K562 (cell line): Measurements from ENCODE around the gene DDRGK1. TPM values are rescaled to one million over a fixed set of nuclear protein-coding genes. Genes with fewer than 3 reads are reported as not detected.

ENCODE experiments used
- ATF1 ChIP-seq, 2 experiments: fragments of 450-650 bp in 1 of 2; IDR thresholded peaks; 2 replicates each; pipeline ENCODE4 v1.6.1; 2016; ENCODE audit warnings: missing compliant biosample characterization in 1 of 2, missing genetic modification characterization in 1 of 2
- GABPB2 ChIP-seq: fragments of 250-450 bp; sonication (Bioruptor Pico); conservative IDR thresholded peaks from 2 replicates; pipeline ENCODE4 v1.5.1; 2021; ENCODE audit warnings: mild to moderate bottlenecking
- HNRNPLL ChIP-seq: fragments of 200-400 bp; formaldehyde crosslinking; IDR thresholded peaks from 2 replicates; pipeline ENCODE4 v1.6.1; 2017; ENCODE audit warnings: low read length, low read depth, mild to moderate bottlenecking; ENCODE audit not compliant: poor library complexity, severe bottlenecking
- ZBTB5 ChIP-seq: fragments of 450-650 bp; IDR thresholded peaks from 2 replicates; pipeline ENCODE4 v1.6.1; 2017; ENCODE audit warnings: antibody characterized with exemption
- ZC3H11A ChIP-seq: IDR thresholded peaks from 2 replicates; pipeline ENCODE4 v1.6.1; 2012; ENCODE audit warnings: low read depth, low read length, improper control_type of control experiment
- ZNF121 ChIP-seq: sonication (generic); formaldehyde crosslinking; conservative IDR thresholded peaks from 2 replicates; pipeline ENCODE4 v1.8.0; 2022; ENCODE audit warnings: missing genetic modification reagents
- polyA plus RNA-seq, 8 experiments: library from polyadenylated mRNA; depleted of rRNA in 4 of 8; stranded (reverse) in 5 of 8; unstranded in 3 of 8; fragments of >200 nt; fragmentation: Nextera tagmentation in 2 of 8; fragmentation: Illumina TruSeq in 1 of 8; extraction: Ambion mirVana in 2 of 8; extraction: Trizol in 1 of 8; gene quantifications; 2 replicates each; pipeline versions ENCODE4 v1.2.1 to v1.2.3, GENCODE V29; 2011 to 2014; ENCODE audit warnings: inconsistent platforms in 1 of 8, missing spikeins in 1 of 8
- total RNA-seq, 7 experiments: library from RNA; depleted of rRNA in 6 of 7; stranded (reverse); fragments of >200 nt in 6 of 7; fragmentation: Illumina TruSeq in 2 of 7; extraction: Trizol in 2 of 7; gene quantifications; 2 replicates each; pipeline versions ENCODE4 v1.2.1 to v1.2.3, GENCODE V29; 2011 to 2021; ENCODE audit warnings: low replicate concordance in 1 of 7
- TF ChIP-seq, protein P1 (sequence below): fragments of 450-650 bp; formaldehyde crosslinking; IDR thresholded peaks from 2 replicates; pipeline ENCODE4 v1.4.0; 2020; ENCODE audit warnings: mild to moderate bottlenecking, moderate library complexity

Gene DDRGK1
- total and polyA plus RNA-seq, 9 of the 15 experiments (the other 6 are each of a cell fraction or from before 2014, with no cell fraction given), result 2.3 to 54.4 (median 29.1) TPM

DNA sequence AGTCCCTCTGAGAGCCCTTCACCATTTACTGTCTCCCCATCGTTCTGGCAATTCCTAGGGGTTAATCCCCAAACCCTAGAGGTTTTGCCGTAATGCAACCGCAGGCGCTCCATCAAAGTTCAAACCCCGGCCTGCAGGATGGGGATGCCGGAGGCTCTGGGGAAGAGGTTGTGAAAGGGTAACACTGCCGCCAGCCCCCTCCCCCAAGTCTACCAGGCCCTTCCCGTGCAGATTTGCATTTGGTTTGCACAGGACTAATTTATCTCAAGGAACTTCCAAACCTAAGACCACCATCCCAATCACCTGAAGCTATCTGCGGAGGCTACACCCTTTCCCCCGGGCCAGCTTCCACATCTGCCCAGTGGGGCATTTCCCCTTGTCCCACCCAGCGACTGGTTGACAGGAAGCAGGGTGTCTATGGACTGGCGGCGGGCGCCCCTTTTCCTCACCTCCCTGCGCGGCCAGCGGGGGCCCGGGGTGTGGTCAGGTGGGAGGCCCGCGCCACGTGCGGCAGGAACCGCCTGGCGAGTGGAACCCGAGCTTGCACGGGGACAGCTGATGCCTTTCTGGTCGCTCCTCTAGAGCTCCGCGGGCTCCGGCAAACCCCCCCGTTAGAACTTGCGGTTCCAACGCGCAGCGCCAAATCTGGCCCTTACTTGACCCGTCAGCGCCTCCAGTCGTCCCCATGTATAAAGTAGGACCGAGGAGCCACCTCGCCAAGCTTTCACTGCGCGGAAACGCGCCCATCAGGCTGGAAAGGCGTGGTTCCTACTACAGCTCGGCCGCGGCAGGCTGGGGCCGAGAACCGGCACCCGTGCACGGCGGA is 43.9 kb upstream of the DDRGK1 start (continued):
- TF ChIP-seq ZBTB5 (no peak), GABPB2 (CRISPR knock-in tag) (no peak), ZC3H11A (no peak), ZNF121 (CRISPR knock-in tag) (no peak), HNRNPLL (no peak), ATF1 (CRISPR knock-in tag; IDR thresholded peaks at IDR 0.05) (no peak), ATF1 (tag; IDR thresholded peaks at IDR 0.05) (no peak)
- TF ChIP-seq, protein P1, sequence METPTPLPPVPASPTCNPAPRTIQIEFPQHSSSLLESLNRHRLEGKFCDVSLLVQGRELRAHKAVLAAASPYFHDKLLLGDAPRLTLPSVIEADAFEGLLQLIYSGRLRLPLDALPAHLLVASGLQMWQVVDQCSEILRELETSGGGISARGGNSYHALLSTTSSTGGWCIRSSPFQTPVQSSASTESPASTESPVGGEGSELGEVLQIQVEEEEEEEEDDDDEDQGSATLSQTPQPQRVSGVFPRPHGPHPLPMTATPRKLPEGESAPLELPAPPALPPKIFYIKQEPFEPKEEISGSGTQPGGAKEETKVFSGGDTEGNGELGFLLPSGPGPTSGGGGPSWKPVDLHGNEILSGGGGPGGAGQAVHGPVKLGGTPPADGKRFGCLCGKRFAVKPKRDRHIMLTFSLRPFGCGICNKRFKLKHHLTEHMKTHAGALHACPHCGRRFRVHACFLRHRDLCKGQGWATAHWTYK, result no peak
